SK-N-SH treated with all-trans-retinoic acid at 6 μM for 48 hours (cell line): ENCODE measurements around the gene C11orf16.

Experiments
- ATAC-seq: fragments of 200-7000 bp; cut with Tn5 transposase; 3 replicates; pipeline ENCODE4 v1.9.1; 2020; ENCODE audit warnings: mild to moderate bottlenecking, moderate library complexity
- ARNTL ChIP-seq: fragments of 450-650 bp; formaldehyde crosslinking; IDR thresholded peaks from 2 replicates; pipeline ENCODE4 v1.5.0; 2020; ENCODE audit warnings: low read depth, mild to moderate bottlenecking, moderate library complexity, borderline replicate concordance
- BACH2 ChIP-seq: fragments of 250-450 bp; sonication (Bioruptor Pico); IDR thresholded peaks from 2 replicates; pipeline ENCODE4 v1.9.0; 2021; ENCODE audit warnings: mild to moderate bottlenecking, borderline replicate concordance
- CREB5 ChIP-seq: fragments of 250-450 bp; sonication (Bioruptor Pico); IDR thresholded peaks from 2 replicates; pipeline ENCODE4 v1.5.1; 2020; ENCODE audit warnings: low read depth, mild to moderate bottlenecking, moderate library complexity
- CSDC2 ChIP-seq: fragments of 250-450 bp; sonication (Bioruptor Pico); IDR thresholded peaks from 2 replicates; pipeline ENCODE4 v1.5.0; 2020; ENCODE audit warnings: mild to moderate bottlenecking, moderate library complexity
- CSRNP3 ChIP-seq: fragments of 250-450 bp; sonication (Bioruptor Pico); IDR thresholded peaks from 2 replicates; pipeline ENCODE4 v1.5.1; 2021; ENCODE audit warnings: mild to moderate bottlenecking, moderate library complexity
- ESRRG ChIP-seq: fragments of 250-450 bp; sonication (Bioruptor Pico); IDR thresholded peaks from 2 replicates; pipeline ENCODE4 v1.6.1; 2021; ENCODE audit warnings: mild to moderate bottlenecking
- GLIS3 ChIP-seq: fragments of 250-450 bp; sonication (Bioruptor Pico); IDR thresholded peaks from 2 replicates; pipeline ENCODE4 v1.5.0; 2020; ENCODE audit warnings: mild to moderate bottlenecking, moderate library complexity
- ISL1 ChIP-seq: fragments of 250-450 bp; sonication (Bioruptor Pico); IDR thresholded peaks from 2 replicates; pipeline ENCODE4 v2.1.2; 2022; ENCODE audit warnings: mild to moderate bottlenecking, moderate library complexity
- OSR1 ChIP-seq: fragments of 250-450 bp; sonication (Bioruptor Pico); IDR thresholded peaks from 2 replicates; pipeline ENCODE4 v1.8.0; 2022; ENCODE audit warnings: moderate library complexity, mild to moderate bottlenecking, inconsistent platforms
- POU6F1 ChIP-seq: fragments of 250-450 bp; sonication (Bioruptor Pico); IDR thresholded peaks from 2 replicates; pipeline ENCODE4 v1.8.0; 2021; ENCODE audit warnings: low read depth, mild to moderate bottlenecking, moderate library complexity, borderline replicate concordance
- PPARA ChIP-seq: fragments of 250-450 bp; sonication (Bioruptor Pico); IDR thresholded peaks from 2 replicates; pipeline ENCODE4 v1.5.0; 2020; ENCODE audit warnings: mild to moderate bottlenecking, borderline replicate concordance
- RARB ChIP-seq: fragments of 250-450 bp; sonication (Bioruptor Pico); IDR thresholded peaks from 2 replicates; pipeline ENCODE4 v1.8.0; 2021; ENCODE audit warnings: mild to moderate bottlenecking, moderate library complexity
- SNAI2 ChIP-seq: fragments of 250-450 bp; sonication (Bioruptor Pico); IDR thresholded peaks from 2 replicates; pipeline ENCODE4 v1.5.0; 2020; ENCODE audit warnings: mild to moderate bottlenecking, moderate library complexity
- TCF4 ChIP-seq: fragments of 250-450 bp; sonication (Bioruptor Pico); IDR thresholded peaks from 2 replicates; pipeline ENCODE4 v1.8.0; 2021; ENCODE audit warnings: mild to moderate bottlenecking, moderate library complexity, borderline replicate concordance
- TOX ChIP-seq: fragments of 250-450 bp; sonication (Bioruptor Pico); IDR thresholded peaks from 2 replicates; pipeline ENCODE4 v1.8.0; 2021; ENCODE audit warnings: mild to moderate bottlenecking, moderate library complexity, borderline replicate concordance
- TSHZ2 ChIP-seq: fragments of 250-450 bp; sonication (Bioruptor Pico); IDR thresholded peaks from 2 replicates; pipeline ENCODE4 v1.5.0; 2020; ENCODE audit warnings: mild to moderate bottlenecking, moderate library complexity
- ZC3H10 ChIP-seq: fragments of 250-450 bp; sonication (Bioruptor Pico); IDR thresholded peaks from 2 replicates; pipeline ENCODE4 v1.5.1; 2021; ENCODE audit warnings: mild to moderate bottlenecking, moderate library complexity
- ZFP3 ChIP-seq: fragments of 250-450 bp; sonication (Bioruptor Pico); IDR thresholded peaks from 2 replicates; pipeline ENCODE4 v1.5.0; 2020; ENCODE audit warnings: mild to moderate bottlenecking, moderate library complexity
- ZFP30 ChIP-seq: fragments of 450-650 bp; formaldehyde crosslinking; IDR thresholded peaks from 2 replicates; pipeline ENCODE4 v1.5.0; 2022; ENCODE audit warnings: mild to moderate bottlenecking, moderate library complexity
- ZNF565 ChIP-seq: fragments of 450-650 bp; formaldehyde crosslinking; conservative IDR thresholded peaks from 2 replicates; pipeline ENCODE4 v1.5.0; 2020; ENCODE audit warnings: low read depth, mild to moderate bottlenecking, moderate library complexity
- ZNF8 ChIP-seq: fragments of 450-650 bp; formaldehyde crosslinking; IDR thresholded peaks from 2 replicates; pipeline ENCODE4 v1.5.0; 2020; ENCODE audit warnings: mild to moderate bottlenecking, moderate library complexity

Gene C11orf16

GRCh38 chr11:8873741-8874405 is 58.9 kb downstream of the C11orf16 start:
- TF ChIP-seq POU6F1 (CRISPR knock-in tag) (no peak), ZC3H10 (CRISPR knock-in tag) (no peak), ZFP3 (no peak), ZNF565 (CRISPR knock-in tag) (no peak), ZFP30 (CRISPR knock-in tag) (no peak), PPARA (no peak), TCF4 (CRISPR knock-in tag) (no peak), ISL1 (CRISPR knock-in tag) (no peak), OSR1 (CRISPR knock-in tag) (no peak), TOX (no peak), ESRRG (no peak), ARNTL (CRISPR knock-in tag) (no peak), RARB (CRISPR knock-in tag) (no peak), CREB5 (CRISPR knock-in tag) (no peak)
- ATAC-seq: no peak

GRCh38 chr11:8871962-8872361 is 60.8 kb downstream of the C11orf16 start:
- no peak for ATAC-seq
- TF ChIP-seq ZC3H10 (CRISPR knock-in tag): no peak
- TF ChIP-seq TOX: no peak
- TF ChIP-seq ZNF565 (CRISPR knock-in tag): no peak
- no peak for TF ChIP-seq SNAI2 (CRISPR knock-in tag)
- no peak for TF ChIP-seq CREB5 (CRISPR knock-in tag)
- no peak for TF ChIP-seq TCF4 (CRISPR knock-in tag)
- TF ChIP-seq ISL1 (CRISPR knock-in tag): no peak
- TF ChIP-seq ZFP3: no peak
- no peak for TF ChIP-seq GLIS3
- no peak for TF ChIP-seq ZNF8
- no peak for TF ChIP-seq ZFP30 (CRISPR knock-in tag)
- no peak for TF ChIP-seq TSHZ2 (CRISPR knock-in tag)
- no peak for TF ChIP-seq ESRRG
- TF ChIP-seq CSDC2 (CRISPR knock-in tag): no peak
- TF ChIP-seq OSR1 (CRISPR knock-in tag): no peak
- TF ChIP-seq POU6F1 (CRISPR knock-in tag): no peak
- TF ChIP-seq RARB (CRISPR knock-in tag): no peak
- TF ChIP-seq CSRNP3: no peak
- TF ChIP-seq BACH2: no peak
- TF ChIP-seq, all 23 proteins: peak for 0
